Neural cell (in vitro differentiated cells): ENCODE measurements around the gene SEC23A. TPM values are rescaled to one million over a fixed set of nuclear protein-coding genes. Genes with fewer than 3 reads are reported as not detected.

ENCODE experiments used
- H2AFZ ChIP-seq: fragments of 200-600, 300-800 bp; sonication (generic), shearing (Covaris generic); 2 replicates; pipeline ENCODE4 v1.6.0; 2014; ENCODE audit warnings: low read depth, mild to moderate bottlenecking, antibody characterized with exemption, low read length, moderate library complexity
- H3F3A ChIP-seq: fragments of 200-600 bp; shearing (Covaris generic); 2 replicates; pipeline ENCODE4 v1.6.1; 2016; ENCODE audit warnings: mild to moderate bottlenecking, moderate library complexity, mixed read lengths, antibody characterized with exemption, low read length; ENCODE audit not compliant: insufficient read depth, poor library complexity, severe bottlenecking
- H3K27ac ChIP-seq: fragments of 200-600, 300-800 bp; sonication (generic), shearing (Covaris generic); 2 replicates; pipeline ENCODE4 v1.5.1; 2014; ENCODE audit warnings: mild to moderate bottlenecking, low read length, moderate library complexity
- H3K27me3 ChIP-seq: fragments of 300-800, 200-600 bp; sonication (generic), shearing (Covaris generic); 2 replicates; pipeline ENCODE4 v1.6.0; 2014; ENCODE audit warnings: mild to moderate bottlenecking, low read depth, low read length, moderate library complexity; ENCODE audit not compliant: insufficient read depth
- H3K36me3 ChIP-seq: fragments of 300-800, 200-600 bp; sonication (generic), shearing (Covaris generic); 2 replicates; pipeline ENCODE4 v1.5.1; 2014; ENCODE audit warnings: mild to moderate bottlenecking, antibody characterized with exemption, low read length, moderate library complexity; ENCODE audit not compliant: insufficient read depth
- H3K4me2 ChIP-seq: fragments of 300-800, 200-600 bp; sonication (generic), shearing (Covaris generic); 2 replicates; pipeline ENCODE4 v1.6.0; 2014; ENCODE audit warnings: mild to moderate bottlenecking, low read length
- H3K4me3 ChIP-seq: fragments of 300-800, 200-600 bp; sonication (generic), shearing (Covaris generic); 2 replicates; pipeline ENCODE4 v1.5.1; 2014; ENCODE audit warnings: mild to moderate bottlenecking, low read length, moderate library complexity
- H3K79me2 ChIP-seq: fragments of 200-600 bp; shearing (Covaris generic); replicated peaks from 2 replicates; pipeline ENCODE4 v1.6.0; 2014; ENCODE audit warnings: mild to moderate bottlenecking, low read length, moderate library complexity; ENCODE audit not compliant: insufficient read depth
- H3K9ac ChIP-seq: fragments of 300-800, 200-600 bp; sonication (generic), shearing (Covaris generic); 2 replicates; pipeline ENCODE4 v1.6.1; 2016; ENCODE audit warnings: mild to moderate bottlenecking, low read length, mixed read lengths
- H3K9me2 ChIP-seq: fragments of 200-600 bp; shearing (Covaris generic); 2 replicates; pipeline ENCODE4 v1.6.1; 2016; ENCODE audit warnings: mild to moderate bottlenecking, low read length, mixed read lengths; ENCODE audit not compliant: insufficient read depth
- H3K9me3 ChIP-seq: fragments of 200-600, 300-800 bp; sonication (generic), shearing (Covaris generic); 2 replicates; pipeline ENCODE4 v1.6.1; 2016; ENCODE audit warnings: mild to moderate bottlenecking, mixed run types, low read length, moderate library complexity, mixed read lengths
- H4K20me1 ChIP-seq: fragments of 200-600 bp; shearing (Covaris generic); 2 replicates; pipeline ENCODE4 v1.6.1; 2016; ENCODE audit warnings: mild to moderate bottlenecking, mixed run types; ENCODE audit not compliant: insufficient read depth
- CTCF ChIP-seq: fragments of 450-650 bp; IDR thresholded peaks from 2 replicates; pipeline ENCODE4 v1.5.1; 2014; ENCODE audit warnings: antibody characterized with exemption, mild to moderate bottlenecking, moderate library complexity; ENCODE audit not compliant: poor library complexity, severe bottlenecking
- EP300 ChIP-seq: fragments of 450-650 bp; conservative IDR thresholded peaks from 2 replicates; pipeline ENCODE4 v1.6.1; 2014; ENCODE audit warnings: antibody characterized with exemption, mild to moderate bottlenecking, moderate library complexity; ENCODE audit not compliant: poor library complexity, severe bottlenecking
- EZH2 ChIP-seq: fragments of 200-600, 300-800 bp; shearing (Covaris generic), sonication (generic); IDR thresholded peaks from 2 replicates; pipeline ENCODE4 v1.6.1; 2014; ENCODE audit warnings: antibody characterized with exemption, low read length, borderline replicate concordance, mild to moderate bottlenecking; ENCODE audit not compliant: insufficient read depth, poor library complexity, severe bottlenecking
- MXI1 ChIP-seq: fragments of 450-650 bp; conservative IDR thresholded peaks from 2 replicates; pipeline ENCODE4 v1.6.1; 2014; ENCODE audit warnings: antibody characterized with exemption, mild to moderate bottlenecking; ENCODE audit not compliant: poor library complexity, severe bottlenecking
- POLR2AphosphoS5 ChIP-seq: IDR thresholded peaks from 2 replicates; pipeline ENCODE4 v1.6.1; 2012
- REST ChIP-seq: IDR thresholded peaks from 2 replicates; pipeline ENCODE4 v1.6.1; 2012; ENCODE audit warnings: borderline replicate concordance
- SMC3 ChIP-seq: fragments of 450-650 bp; conservative IDR thresholded peaks from 2 replicates; pipeline ENCODE4 v1.6.1; 2014; ENCODE audit warnings: antibody characterized with exemption, mild to moderate bottlenecking, moderate library complexity; ENCODE audit not compliant: poor library complexity
- TAF1 ChIP-seq: IDR thresholded peaks from 2 replicates; pipeline ENCODE4 v1.6.1; 2012; ENCODE audit warnings: low read depth
- polyA plus RNA-seq: library from polyadenylated mRNA; depleted of rRNA; stranded (reverse); fragments of >200 nt; gene quantifications from 2 replicates; pipeline ENCODE4 v1.2.3, GENCODE V29; 2014

SEC23A gene
- polyA plus RNA-seq, 1 donor from 2014 or later = 107 TPM

DNA sequence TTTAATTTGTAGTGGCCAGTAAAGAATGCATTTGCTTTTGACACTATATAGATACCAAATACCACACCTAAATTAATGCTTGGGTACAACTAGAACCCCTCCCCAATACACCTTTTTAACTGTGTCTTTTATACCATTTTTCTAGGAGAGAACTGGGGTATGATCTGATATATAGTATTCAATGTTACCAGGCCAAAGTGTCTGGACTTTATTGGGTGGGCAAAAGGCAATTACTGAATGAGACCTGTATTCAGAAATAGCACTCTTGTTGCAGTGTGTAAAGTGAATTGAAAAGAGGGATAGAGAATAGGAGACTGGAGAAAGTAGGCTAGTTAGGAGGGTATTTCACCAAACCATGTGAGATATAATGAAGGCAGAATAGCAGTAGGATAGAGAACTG, 74.4 kb downstream of the SEC23A start:
- H3K27me3 ChIP-seq = no peaks in the 10 kb centered on the region

DNA sequence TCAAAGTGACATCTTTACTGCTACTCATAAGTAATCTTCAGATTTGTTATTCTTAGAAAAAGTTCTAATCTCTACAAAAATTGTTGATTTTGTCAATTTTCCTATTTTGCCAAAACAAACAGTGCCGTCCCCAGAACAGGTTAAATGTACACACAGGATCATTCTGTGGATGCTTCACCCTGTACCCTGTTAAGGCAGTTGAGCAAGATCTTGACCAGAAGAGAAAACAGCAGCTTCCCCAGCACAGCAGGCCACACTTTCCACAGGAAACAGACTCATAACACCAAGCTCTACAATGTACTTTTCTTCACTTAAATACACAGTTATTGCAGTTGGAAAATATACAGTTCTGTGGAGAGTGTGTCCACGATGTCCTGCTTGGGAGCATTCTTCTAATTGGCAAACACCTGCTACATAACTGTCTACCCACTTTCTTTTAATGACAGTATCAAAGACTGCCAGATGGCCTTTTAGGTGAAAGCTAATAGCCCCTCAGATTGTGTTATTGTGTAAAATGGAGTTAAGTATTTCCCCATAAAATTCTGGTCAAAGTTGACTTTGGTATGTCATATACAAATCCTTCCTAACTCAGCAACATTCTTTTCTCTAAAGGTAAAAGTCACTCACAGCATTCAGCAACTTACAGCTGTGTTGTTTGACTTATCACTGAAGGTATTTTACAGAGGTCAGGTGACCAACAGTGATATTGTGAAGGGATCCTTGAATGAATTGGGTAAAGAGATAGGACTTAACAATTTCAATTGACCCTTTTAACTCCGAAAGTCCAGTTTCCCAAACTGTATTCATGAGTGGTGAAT, 77.0 kb downstream of the SEC23A start:
- Histone ChIP-seq H3F3A (no peaks in the 10 kb centered on the region), H2AFZ (no peak overlapping the region), H3K9ac (no peak overlapping the region), H3K27ac (no peak overlapping the region), H3K4me2 (no peak overlapping the region), H3K36me3 (peaks cover 10% of the 10 kb centered on the region), H3K27me3 (no peaks in the 10 kb centered on the region), H4K20me1 (no peaks in the 10 kb centered on the region), H3K79me2 (no peaks in the 10 kb centered on the region), H3K4me3 (no peak overlapping the region), H3K9me3 (no peaks in the 10 kb centered on the region), H3K9me2 (no peaks in the 10 kb centered on the region)
- no peak for TF ChIP-seq EP300

More for the DNA sequence above, 74.4 kb downstream of the SEC23A start:
- H3K9me2 ChIP-seq = no peaks in the 10 kb centered on the region
- no peak overlapping the region for H2AFZ ChIP-seq
- H3F3A ChIP-seq = no peaks in the 10 kb centered on the region
- H4K20me1 ChIP-seq = no peaks in the 10 kb centered on the region
- no peak overlapping the region for H3K4me2 ChIP-seq
- no peaks in the 10 kb centered on the region for H3K79me2 ChIP-seq
- no peak for TF ChIP-seq EZH2
- no peak for TF ChIP-seq POLR2AphosphoS5
- TF ChIP-seq TAF1 = no peak
- TF ChIP-seq EP300 = no peak
- TF ChIP-seq SMC3 = no peak
- TF ChIP-seq REST = no peak
- no peak for TF ChIP-seq MXI1
- no peak for TF ChIP-seq CTCF
- peaks cover 10% of the 10 kb centered on the region for H3K36me3 ChIP-seq
- no peak overlapping the region for H3K9ac ChIP-seq
- no peak overlapping the region for H3K27ac ChIP-seq
- H3K9me3 ChIP-seq = no peaks in the 10 kb centered on the region
- no peak overlapping the region for H3K4me3 ChIP-seq
